Measurements from ENCODE around the gene STK35. TPM values are rescaled to one million over a fixed set of nuclear protein-coding genes. Genes with fewer than 3 reads are reported as not detected.

Gene STK35
- total and polyA plus RNA-seq, 4 donors: 9.4 to 13.4 (median 12.1) TPM

DNA sequence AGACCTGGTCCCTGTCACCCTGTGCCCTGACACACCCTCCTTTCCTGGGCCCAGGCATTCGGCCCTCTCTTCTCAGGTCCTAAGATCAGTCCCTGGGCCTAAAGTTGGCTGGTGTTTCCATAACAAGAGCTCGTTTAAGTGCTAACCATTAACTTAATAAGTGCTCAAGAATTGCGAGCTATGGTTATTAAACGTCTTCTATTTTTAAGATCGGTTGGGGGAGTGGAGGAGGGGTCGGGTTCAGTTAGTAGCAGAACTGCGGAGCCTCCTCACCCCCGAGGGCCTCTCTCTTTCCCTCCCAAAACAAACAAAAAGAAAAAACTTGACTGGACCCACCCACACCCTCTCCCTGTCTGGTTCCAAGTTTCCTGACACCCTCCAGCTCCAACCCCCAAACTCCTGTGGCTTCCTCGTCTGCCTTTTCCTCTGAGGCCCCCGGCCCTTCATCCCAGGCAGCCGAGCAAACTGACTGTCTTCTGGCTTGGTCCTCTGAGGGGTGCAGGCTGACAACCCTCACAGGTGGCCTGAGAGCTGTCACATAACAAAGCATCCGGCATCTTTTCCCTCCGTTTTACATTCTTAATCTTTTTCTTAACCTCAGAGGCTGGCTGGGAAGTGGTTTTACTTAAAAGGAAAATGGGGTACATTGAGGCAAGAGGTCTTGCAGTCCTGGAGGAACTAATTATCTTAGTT is 2.0 kb downstream of the STK35 start:
- Histone ChIP-seq H3K4me3 (ENCODE audit: low read depth, low read length) (peak overlapping the region; percentile 87), H3K27ac (ENCODE audit: low read depth, low read length) (peak overlapping the region; percentile 63), H3K36me3 (ENCODE audit: control insufficient read depth, insufficient read depth, low read length) (no peaks in the 10 kb centered on the region), H3K4me1 (ENCODE audit: control insufficient read depth, insufficient read depth, low read length) (peaks cover 21% of the 10 kb centered on the region), H3K9me3 (ENCODE audit: control insufficient read depth, insufficient read depth, low read length) (no peaks in the 10 kb centered on the region), H3K27me3 (ENCODE audit: control insufficient read depth, insufficient read depth, low read length) (no peaks in the 10 kb centered on the region)
- DNase-seq (ENCODE audit: low read depth in 4 of 6, low spot score in 6 of 6): peak in 1 of 6 donors; percentile 6
- 0% methylated on average over 4 of the region's 13 CpGs for WGBS (ENCODE audit: insufficient coverage)

DNA sequence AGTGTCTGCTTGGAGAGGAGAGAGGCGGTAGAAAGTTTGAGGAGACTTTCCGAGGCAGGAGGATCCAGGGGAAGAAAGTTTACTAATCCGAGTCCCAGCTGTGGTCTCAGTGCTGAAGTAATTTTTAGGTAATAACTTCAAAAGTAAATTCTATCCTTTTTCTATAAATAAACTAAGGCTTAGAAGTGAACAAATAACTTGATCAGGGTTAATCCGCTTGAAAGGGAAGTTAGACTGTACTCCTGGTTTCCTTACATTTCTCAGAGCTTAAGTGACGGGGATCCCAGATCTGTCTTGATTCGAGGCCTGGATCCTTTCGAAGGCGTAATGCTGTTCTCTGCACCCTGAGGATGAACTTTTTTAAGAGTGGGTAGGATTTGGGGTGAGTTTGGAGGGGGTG is 2.6 kb downstream of the STK35 start:
- H3K4me3 ChIP-seq (ENCODE audit: low read depth, low read length): peak overlapping the region; percentile 87
- H3K9me3 ChIP-seq (ENCODE audit: control insufficient read depth, insufficient read depth, low read length): no peaks in the 10 kb centered on the region
- H3K4me1 ChIP-seq (ENCODE audit: control insufficient read depth, insufficient read depth, low read length): peaks cover 21% of the 10 kb centered on the region
- no peaks in the 10 kb centered on the region for H3K27me3 ChIP-seq (ENCODE audit: control insufficient read depth, insufficient read depth, low read length)
- WGBS (ENCODE audit: insufficient coverage): no CpG with 5 or more reads among the region's 8 CpGs
- H3K27ac ChIP-seq (ENCODE audit: low read depth, low read length): no peak overlapping the region
- no peak for DNase-seq (ENCODE audit: low read depth in 4 of 6, low spot score in 6 of 6)
- no peaks in the 10 kb centered on the region for H3K36me3 ChIP-seq (ENCODE audit: control insufficient read depth, insufficient read depth, low read length)

DNA sequence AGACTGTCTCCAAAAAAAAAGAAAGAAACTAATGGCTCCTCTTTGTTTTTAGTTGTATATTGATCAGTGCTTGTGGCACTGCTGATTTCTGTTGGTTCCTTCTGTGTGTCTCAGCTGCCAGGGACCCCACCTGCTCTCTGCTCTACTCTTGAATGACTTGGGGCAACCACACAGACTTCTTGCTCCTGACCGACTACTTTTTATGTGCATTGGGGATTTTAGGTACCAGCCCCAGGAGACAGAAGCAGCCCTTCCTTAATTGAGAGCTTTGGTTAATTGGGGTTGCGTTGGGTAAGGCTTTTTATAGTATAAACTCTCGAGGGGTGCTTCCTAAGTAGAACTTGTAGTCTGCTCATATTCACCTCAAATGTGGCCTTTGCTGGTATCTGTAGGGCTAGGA is 6.9 kb downstream of the STK35 start:
- Histone ChIP-seq H3K4me1 (ENCODE audit: control insufficient read depth, insufficient read depth, low read length) (peaks cover 25% of the 10 kb centered on the region), H3K9me3 (ENCODE audit: control insufficient read depth, insufficient read depth, low read length) (no peaks in the 10 kb centered on the region), H3K27ac (ENCODE audit: low read depth, low read length) (no peak overlapping the region), H3K27me3 (ENCODE audit: control insufficient read depth, insufficient read depth, low read length) (no peaks in the 10 kb centered on the region), H3K4me3 (ENCODE audit: low read depth, low read length) (no peak overlapping the region), H3K36me3 (ENCODE audit: control insufficient read depth, insufficient read depth, low read length) (peaks cover 2% of the 10 kb centered on the region)
- WGBS (ENCODE audit: insufficient coverage): no CpG with 5 or more reads among the region's 3 CpGs
- no peak for DNase-seq (ENCODE audit: low read depth in 4 of 6, low spot score in 6 of 6)

DNA sequence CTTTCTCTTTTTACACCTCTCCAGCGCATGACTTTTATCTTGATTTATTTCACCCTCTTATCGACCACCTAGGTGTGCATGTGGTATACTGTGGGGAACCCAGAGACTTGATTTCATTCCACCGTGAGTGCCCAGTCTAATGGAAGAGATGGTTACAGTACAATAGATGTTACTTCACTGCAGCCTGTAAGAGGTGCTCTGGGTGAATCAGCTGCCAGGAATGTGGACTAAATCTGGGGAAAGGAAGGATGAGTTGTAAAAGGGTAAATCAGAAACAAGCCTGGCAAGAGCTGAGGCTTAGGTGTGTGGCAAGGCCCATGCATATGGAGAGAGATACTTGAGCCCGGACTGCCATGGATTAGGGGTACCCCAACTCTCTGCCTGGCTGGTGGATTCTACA is 7.4 kb downstream of the STK35 start:
- Histone ChIP-seq H3K9me3 (ENCODE audit: control insufficient read depth, insufficient read depth, low read length) (no peaks in the 10 kb centered on the region), H3K4me3 (ENCODE audit: low read depth, low read length) (no peak overlapping the region), H3K4me1 (ENCODE audit: control insufficient read depth, insufficient read depth, low read length) (peaks cover 20% of the 10 kb centered on the region), H3K27ac (ENCODE audit: low read depth, low read length) (no peak overlapping the region), H3K36me3 (ENCODE audit: control insufficient read depth, insufficient read depth, low read length) (peaks cover 2% of the 10 kb centered on the region), H3K27me3 (ENCODE audit: control insufficient read depth, insufficient read depth, low read length) (no peaks in the 10 kb centered on the region)
- WGBS (ENCODE audit: insufficient coverage): 50% methylated on average over 1 of the region's 4 CpGs
- no peak for DNase-seq (ENCODE audit: low read depth in 4 of 6, low spot score in 6 of 6)

DNA sequence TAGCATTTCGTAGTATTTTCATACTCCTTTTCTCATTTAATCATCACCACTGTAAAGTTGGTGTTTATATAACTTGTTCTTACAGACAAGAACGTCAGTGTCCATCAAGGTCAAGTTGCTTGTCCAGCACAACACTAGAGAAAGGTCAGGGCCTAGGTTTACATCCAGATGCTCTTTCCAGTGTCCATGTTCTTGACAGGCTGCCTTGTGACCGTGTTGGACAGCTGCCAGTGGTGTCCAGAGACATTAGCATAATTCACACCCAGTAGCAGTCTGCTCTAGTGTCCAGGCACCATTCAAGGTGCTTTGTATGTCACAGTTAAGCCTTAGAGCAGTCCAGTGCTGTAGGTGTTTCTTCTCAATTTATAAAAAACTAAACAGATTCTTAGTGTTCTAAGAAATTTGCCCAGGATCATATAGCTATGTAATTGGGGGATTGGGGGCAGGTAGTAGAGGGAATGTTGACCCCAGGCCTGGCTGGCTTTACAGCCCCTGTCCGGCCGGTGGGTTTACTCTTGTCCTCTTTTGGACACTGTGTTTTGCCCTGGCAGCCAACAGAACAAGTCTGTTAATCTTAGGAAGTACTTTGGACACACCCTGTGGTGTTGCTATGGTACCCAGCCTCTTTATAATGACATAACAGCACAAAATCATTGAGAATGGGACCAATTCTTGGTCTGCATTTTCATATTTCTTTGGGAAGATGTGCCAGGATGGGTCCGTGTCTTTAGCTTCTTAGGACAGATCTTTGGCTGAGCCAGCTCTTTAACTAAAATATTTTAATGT is 8.0 kb downstream of the STK35 start:
- Histone ChIP-seq H3K4me1 (ENCODE audit: control insufficient read depth, insufficient read depth, low read length) (peaks cover 15% of the 10 kb centered on the region), H3K4me3 (ENCODE audit: low read depth, low read length) (no peak overlapping the region), H3K9me3 (ENCODE audit: control insufficient read depth, insufficient read depth, low read length) (no peaks in the 10 kb centered on the region), H3K27me3 (ENCODE audit: control insufficient read depth, insufficient read depth, low read length) (no peaks in the 10 kb centered on the region), H3K36me3 (ENCODE audit: control insufficient read depth, insufficient read depth, low read length) (peaks cover 2% of the 10 kb centered on the region), H3K27ac (ENCODE audit: low read depth, low read length) (no peak overlapping the region)
- peak in 1 of 6 donors; percentile 51 for DNase-seq (ENCODE audit: low read depth in 4 of 6, low spot score in 6 of 6)
- 46% methylated on average over 4 of the region's 6 CpGs for WGBS (ENCODE audit: insufficient coverage)

DNA sequence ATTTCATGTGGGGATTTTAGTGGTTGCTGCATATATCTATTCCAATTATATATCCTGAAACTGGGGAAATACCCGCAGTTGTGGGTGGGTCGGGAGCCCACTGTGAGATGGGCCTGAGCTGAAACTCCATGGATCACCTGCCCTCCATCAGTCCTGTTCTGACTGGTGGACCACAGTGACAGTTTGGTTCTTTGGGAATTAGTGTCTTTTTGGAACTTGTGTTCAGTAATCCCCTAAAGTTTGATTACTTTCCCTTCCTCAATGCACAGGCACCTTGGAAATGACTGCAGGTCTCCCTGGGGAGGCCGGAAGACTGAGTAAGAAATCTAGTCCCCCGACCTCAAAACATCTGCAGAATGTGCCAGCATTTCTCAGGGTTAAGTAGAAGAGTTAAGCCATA is 11.3 kb downstream of the STK35 start:
- Histone ChIP-seq H3K27me3 (ENCODE audit: control insufficient read depth, insufficient read depth, low read length) (no peaks in the 10 kb centered on the region), H3K9me3 (ENCODE audit: control insufficient read depth, insufficient read depth, low read length) (no peaks in the 10 kb centered on the region), H3K4me1 (ENCODE audit: control insufficient read depth, insufficient read depth, low read length) (peaks cover 11% of the 10 kb centered on the region), H3K4me3 (ENCODE audit: low read depth, low read length) (no peak overlapping the region), H3K27ac (ENCODE audit: low read depth, low read length) (no peak overlapping the region), H3K36me3 (ENCODE audit: control insufficient read depth, insufficient read depth, low read length) (peaks cover 12% of the 10 kb centered on the region)
- 80% methylated on average over 2 of the region's 4 CpGs for WGBS (ENCODE audit: insufficient coverage)
- DNase-seq (ENCODE audit: low read depth in 4 of 6, low spot score in 6 of 6): no peak

DNA sequence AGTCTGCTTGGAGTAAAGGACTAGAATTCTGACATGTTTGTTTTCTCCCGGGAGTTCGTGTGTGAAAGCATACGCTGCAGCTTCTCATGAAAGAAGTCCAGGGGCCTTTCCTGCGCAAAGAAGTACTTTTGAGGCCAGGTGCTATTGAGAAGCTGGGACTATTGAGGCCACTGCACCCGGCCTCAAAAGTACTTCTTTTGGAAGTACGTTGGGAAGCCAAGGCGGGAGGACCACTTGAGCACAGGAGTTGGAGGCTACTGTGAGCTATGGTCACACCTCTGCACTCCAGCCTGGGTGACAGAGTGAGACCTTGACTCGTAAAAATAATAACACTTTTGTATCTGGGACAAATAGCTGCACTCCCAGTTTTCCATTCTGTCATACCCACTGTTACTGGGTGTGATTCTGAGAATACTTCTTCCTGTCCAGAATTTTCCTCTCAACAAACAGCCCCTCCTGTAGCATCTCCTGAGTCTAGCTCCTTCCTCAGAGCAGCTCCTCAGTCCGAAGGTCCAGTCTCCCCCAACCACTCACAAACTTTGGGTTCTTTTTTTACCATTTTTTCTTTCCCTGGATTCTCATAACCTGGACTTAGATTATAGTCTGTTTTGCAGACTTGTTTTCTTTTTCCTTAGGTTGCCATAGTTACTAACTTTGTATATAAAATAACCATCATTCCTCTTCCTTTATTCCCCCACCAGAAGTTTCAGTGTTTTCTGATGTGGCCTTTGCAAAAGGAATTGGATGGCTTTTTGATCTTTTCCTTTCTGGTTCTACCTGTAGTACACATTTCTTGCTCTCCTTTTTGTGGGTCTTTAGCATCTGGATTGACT is 12.7 kb downstream of the STK35 start:
- WGBS (ENCODE audit: insufficient coverage): 88% methylated on average over 9 of the region's 9 CpGs
- H3K4me1 ChIP-seq (ENCODE audit: control insufficient read depth, insufficient read depth, low read length): peaks cover 11% of the 10 kb centered on the region

DNA sequence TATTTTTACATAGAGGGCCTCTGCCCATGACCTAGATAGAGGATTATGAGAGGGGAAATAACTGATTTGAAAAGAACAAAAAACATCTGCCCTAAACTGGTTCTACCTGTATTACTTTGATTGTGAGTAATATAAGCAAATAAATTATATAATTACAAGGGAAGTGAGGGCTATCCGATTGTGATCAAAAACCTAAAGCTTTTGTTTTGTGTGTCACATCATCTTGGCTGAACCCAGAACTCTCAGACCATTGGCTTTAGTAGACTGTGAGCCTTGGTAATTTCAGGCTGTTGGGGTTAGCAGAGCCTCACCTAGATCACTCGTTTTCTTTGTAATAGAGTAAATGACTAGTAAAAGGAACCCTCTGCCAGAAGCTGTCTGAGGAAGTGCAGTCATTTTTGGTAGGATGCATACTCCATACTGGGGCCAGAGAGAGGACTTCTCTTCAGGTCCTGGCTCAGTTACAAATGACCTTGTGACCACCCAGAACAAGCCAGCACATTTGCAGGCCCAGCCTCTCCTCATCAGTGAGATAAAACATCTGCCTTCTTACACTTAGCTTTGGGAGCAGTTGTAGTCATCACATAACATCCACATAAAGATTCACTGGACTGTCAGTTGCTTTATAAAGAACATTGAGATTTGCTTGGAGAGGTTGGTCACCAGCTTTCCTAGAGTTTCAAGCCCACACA is 13.5 kb downstream of the STK35 start:
- DNase-seq (ENCODE audit: low read depth in 4 of 6, low spot score in 6 of 6): no peak
- no CpG with 5 or more reads among the region's 2 CpGs for WGBS (ENCODE audit: insufficient coverage)
- Histone ChIP-seq H3K9me3 (ENCODE audit: control insufficient read depth, insufficient read depth, low read length) (no peaks in the 10 kb centered on the region), H3K36me3 (ENCODE audit: control insufficient read depth, insufficient read depth, low read length) (peaks cover 12% of the 10 kb centered on the region), H3K4me3 (ENCODE audit: low read depth, low read length) (no peak overlapping the region), H3K27me3 (ENCODE audit: control insufficient read depth, insufficient read depth, low read length) (no peaks in the 10 kb centered on the region), H3K4me1 (ENCODE audit: control insufficient read depth, insufficient read depth, low read length) (peaks cover 6% of the 10 kb centered on the region), H3K27ac (ENCODE audit: low read depth, low read length) (no peak overlapping the region)

More for the DNA sequence above, 12.7 kb downstream of the STK35 start:
- H3K27me3 ChIP-seq (ENCODE audit: control insufficient read depth, insufficient read depth, low read length): no peaks in the 10 kb centered on the region
- no peaks in the 10 kb centered on the region for H3K9me3 ChIP-seq (ENCODE audit: control insufficient read depth, insufficient read depth, low read length)
- H3K4me3 ChIP-seq (ENCODE audit: low read depth, low read length): no peak overlapping the region
- H3K27ac ChIP-seq (ENCODE audit: low read depth, low read length): no peak overlapping the region
- H3K36me3 ChIP-seq (ENCODE audit: control insufficient read depth, insufficient read depth, low read length): peaks cover 12% of the 10 kb centered on the region
- no peak for DNase-seq (ENCODE audit: low read depth in 4 of 6, low spot score in 6 of 6)
